GM20431 (cell line): ENCODE results near the gene PLCG1.

Source experiments
- in situ Hi-C: fragments of 300-500 bp; cut with MseI, MboI; formaldehyde crosslinking; loops from one replicate; pipeline ENCODE4 v1.15.0; 2020; ENCODE audit warnings: low sequenced_read_pairs; ENCODE audit not compliant: unreplicated experiment

Gene PLCG1

DNA sequence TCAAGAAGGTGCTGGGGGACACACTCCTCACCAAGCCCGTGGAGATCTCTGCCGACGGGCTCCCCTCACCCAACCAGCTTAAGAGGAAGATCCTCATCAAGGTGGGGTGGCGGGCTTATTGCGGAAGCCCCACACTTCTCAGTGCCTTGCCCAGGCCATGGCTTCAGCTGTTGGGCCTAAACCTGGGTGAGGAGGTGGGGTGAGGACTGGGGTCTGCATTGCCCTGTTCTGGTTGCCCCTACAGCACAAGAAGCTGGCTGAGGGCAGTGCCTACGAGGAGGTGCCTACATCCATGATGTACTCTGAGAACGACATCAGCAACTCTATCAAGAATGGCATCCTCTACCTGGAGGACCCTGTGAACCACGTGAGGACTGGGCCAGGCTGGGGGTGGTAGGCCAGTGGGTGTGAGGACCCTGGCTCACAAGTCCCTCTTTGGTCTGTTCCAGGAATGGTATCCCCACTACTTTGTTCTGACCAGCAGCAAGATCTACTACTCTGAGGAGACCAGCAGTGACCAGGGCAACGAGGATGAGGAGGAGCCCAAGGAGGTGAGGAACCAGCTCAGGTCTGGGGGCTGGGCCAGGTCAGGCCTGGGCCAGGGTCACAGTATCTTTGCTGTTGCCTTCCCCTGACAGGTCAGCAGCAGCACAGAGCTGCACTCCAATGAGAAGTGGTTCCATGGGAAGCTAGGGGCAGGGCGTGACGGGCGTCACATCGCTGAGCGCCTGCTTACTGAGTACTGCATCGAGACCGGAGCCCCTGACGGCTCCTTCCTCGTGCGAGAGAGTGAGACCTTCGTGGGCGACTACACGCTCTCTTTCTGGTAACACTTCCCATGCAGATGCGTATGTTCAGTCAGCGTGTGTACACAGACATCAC lies 27.9 kb downstream of the PLCG1 start:
- in situ Hi-C loops = no loop called here

DNA sequence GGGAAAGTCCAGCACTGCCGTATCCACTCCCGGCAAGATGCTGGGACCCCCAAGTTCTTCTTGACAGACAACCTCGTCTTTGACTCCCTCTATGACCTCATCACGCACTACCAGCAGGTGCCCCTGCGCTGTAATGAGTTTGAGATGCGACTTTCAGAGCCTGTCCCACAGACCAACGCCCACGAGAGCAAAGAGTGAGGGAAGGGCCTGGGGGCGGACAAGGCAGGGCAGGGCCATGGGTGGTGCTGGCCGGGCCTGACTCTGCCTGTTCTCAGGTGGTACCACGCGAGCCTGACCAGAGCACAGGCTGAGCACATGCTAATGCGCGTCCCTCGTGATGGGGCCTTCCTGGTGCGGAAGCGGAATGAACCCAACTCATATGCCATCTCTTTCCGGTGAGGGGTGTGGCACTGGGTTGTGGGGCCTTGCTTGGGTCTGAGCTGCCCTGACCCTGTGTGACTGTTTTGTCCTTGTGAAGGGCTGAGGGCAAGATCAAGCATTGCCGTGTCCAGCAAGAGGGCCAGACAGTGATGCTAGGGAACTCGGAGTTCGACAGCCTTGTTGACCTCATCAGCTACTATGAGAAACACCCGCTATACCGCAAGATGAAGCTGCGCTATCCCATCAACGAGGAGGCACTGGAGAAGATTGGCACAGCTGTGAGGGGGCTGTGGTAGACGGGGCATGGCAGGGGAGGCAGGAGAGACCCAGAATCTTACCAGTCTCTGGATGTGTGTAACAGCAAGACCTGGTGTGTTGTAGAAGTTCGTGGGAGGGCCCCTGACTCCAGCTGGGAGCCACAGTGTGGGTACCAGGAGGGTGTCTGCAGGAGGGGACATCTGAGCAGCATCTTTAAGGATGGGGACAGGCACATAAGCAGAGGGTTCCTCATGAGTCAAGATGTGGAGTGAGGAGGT lies 29.1 kb downstream of the PLCG1 start:
- in situ Hi-C loops = no loop called here

DNA sequence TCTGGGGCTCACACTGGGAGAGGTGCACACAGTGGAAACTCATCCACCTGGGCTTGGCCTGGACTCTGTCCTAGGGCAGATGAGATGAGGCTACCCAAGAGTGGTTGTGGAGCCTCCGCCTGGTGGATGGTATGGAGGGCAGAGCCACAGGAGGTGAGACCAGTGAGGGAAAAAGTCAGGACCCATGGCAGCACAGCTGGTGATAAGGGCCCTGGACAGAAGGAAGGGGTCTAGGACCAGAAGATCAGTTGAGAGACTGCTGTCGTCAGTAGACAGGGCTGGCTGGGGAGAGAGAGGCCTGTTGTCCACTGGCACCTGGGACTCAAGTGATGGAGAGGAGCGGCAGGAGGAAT lies 29.8 kb downstream of the PLCG1 start:
- in situ Hi-C loops = no loop called here

DNA sequence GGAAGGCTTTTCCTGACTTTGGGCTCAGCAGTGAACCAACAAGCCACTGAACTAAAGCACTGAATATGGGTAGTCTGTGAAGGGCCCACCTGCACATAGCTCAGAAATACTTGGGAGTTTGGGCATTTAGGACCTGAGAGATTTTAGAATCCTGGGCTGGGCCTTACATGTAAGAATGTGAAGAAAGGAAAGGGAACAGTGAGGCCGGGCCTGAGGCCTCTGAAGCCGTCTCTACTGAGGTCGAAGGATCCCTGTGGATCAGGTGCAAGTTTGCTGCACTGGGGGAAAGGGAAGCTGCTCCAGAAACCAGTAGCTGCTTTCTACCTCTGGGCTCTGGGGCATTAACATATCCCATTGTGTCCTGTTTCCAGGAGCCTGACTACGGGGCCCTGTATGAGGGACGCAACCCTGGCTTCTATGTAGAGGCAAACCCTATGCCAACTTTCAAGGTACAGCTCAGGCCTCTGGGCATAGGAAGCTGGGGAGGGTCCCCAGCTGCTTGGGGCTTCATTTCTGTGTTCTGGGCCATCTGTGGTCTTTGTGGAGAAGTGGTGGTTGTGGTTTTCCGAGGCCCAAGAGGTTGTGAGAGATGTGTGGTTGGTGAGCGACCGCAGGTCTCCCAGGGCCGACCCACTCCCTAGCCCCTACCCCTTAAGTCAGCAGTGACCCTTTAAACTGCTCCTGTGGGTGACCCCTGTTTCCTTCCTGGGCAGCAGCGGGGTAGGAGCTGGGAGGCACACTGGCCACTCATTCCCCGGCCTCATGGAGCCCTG lies 30.3 kb downstream of the PLCG1 start:
- in situ Hi-C loops = no loop called here

DNA sequence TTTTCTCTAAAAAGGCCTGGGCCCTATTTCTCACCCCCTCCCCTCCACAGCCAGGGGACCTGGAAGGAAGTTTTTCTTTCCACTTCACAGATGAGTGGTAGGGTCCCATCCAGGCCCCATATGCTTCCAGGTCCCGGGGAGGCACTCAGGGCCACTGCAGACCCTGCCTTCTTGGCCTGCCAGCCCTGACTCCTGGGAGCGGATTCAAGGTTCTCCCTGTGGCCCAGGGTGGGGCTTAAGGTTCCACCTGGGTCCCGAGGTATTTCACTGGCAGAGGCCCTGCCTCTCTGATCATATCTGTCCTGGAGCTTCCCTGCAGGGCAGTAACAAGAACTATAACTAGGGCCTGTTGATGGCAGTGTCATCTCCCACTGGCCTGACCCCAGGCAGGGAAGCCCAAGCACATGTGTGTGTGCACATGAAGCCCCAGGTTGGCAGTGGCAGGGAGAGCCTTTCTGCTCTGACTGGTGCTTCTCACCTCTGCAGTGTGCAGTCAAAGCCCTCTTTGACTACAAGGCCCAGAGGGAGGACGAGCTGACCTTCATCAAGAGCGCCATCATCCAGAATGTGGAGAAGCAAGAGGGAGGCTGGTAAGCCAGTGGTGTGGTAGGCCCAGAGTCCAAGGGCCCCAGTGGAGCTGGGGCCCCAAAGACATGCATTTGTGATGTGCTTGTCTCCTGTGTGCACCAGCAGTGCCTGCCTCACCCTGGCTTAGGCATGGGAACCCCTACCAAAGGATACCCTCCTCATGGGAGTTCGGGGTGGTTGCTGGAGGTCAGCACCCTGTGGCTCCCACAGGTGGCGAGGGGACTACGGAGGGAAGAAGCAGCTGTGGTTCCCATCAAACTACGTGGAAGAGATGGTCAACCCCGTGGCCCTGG lies 31.2 kb downstream of the PLCG1 start:
- in situ Hi-C loops = no loop called here

- in situ Hi-C loops = no loop called here
These were observed 31.9 kb downstream of the PLCG1 start for GRCh38 chr20:41169162-41169690.

DNA sequence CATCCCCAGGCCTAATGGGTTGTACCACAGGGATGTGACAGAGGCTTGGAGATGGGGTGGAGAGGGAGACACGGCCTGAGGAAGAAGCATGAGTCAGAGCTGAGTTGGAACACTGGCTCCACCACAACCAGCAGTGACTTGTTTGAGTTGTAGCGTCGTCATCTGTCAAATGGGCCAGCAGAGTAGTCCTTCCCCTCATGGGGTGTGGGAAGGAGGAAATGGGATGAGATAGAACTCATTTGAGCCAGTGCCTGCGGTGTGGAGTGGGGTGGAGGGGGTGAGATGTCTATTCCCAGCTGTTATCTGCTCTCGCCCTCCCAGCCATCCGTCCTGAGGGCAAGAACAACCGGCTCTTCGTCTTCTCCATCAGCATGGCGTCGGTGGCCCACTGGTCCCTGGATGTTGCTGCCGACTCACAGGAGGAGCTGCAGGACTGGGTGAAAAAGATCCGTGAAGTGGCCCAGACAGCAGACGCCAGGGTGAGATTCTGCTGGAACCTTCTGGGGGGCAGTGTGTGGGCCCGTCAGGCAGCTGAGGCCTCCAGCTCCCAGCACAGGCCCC lies 32.5 kb downstream of the PLCG1 start:
- in situ Hi-C loops = no loop called here

GRCh38 chr20:41170386-41171105 lies 33.2 kb downstream of the PLCG1 start:
- in situ Hi-C loops = no loop called here

DNA sequence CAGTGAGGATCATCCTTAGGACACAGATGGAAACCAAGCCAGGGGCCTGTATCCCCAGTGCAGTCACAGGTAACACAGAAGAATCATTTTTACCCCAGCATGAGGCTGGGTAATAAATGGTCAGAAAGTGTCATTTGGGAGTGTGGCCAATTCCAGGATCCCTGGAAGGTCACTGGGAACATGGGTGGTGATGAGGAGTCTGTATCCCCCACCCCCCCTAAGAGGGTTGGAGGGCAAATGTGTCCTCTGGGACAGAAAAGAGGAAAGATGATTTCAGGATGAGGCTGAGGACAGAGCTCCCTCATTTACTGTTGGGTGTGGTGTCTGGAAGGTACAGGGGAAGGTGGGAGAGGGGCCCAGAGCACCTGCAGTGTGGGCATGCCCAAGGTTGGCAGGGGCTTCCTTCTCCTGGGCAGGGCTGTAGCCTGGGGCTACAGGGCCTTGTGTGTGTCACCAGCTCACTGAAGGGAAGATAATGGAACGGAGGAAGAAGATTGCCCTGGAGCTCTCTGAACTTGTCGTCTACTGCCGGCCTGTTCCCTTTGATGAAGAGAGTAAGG lies 34.5 kb downstream of the PLCG1 start:
- in situ Hi-C loops = no loop called here

DNA sequence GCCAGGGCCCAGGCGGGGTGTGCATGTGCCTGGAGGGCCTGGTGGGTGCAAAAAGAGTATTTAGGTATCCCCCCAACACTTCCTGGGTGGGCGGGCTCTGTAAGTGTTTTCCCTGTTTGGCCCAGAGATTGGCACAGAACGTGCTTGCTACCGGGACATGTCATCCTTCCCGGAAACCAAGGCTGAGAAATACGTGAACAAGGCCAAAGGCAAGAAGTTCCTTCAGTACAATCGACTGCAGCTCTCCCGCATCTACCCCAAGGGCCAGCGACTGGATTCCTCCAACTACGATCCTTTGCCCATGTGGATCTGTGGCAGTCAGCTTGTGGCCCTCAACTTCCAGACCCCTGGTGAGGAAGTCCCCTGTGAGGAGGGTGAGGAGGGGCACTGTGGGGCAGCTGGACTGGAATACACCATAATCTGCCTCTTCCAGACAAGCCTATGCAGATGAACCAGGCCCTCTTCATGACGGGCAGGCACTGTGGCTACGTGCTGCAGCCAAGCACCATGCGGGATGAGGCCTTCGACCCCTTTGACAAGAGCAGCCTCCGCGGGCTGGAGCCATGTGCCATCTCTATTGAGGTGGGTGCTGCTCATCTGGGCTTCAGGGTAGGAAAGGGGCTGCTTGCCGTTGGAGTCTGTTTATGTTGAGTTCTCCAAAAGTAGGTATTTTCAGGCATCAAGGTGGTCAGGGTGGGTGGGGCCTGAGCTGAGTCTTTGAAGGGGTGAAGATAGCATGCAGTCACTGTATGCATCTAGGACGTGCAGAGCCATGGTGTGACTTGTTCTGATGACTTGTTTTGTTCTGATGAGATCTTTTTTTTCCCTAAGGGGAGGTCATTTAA lies 35.2 kb downstream of the PLCG1 start:
- in situ Hi-C loops = no loop called here

DNA sequence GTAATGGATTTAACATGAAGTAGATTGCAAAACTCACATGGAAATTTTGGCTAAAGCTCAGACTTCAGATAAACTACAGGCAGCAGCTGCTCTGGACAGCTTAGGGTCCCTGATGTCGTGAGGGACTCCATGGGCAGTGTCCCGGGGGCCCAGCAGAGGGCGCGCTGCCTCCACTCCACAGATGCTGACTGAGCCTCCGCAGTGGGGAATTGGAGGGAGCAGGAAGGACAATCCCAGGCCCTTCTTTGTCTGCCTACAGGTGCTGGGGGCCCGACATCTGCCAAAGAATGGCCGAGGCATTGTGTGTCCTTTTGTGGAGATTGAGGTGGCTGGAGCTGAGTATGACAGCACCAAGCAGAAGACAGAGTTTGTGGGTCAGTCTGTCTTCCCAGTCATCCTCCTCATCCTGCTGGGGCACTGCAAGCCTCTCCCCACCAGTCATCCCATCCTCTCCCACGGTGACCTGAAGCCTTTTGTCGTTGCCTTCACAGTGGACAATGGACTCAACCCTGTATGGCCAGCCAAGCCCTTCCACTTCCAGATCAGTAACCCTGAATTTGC lies 35.9 kb downstream of the PLCG1 start:
- in situ Hi-C loops = no loop called here

- in situ Hi-C loops = no loop called here
These were observed 36.5 kb downstream of the PLCG1 start for GRCh38 chr20:41173791-41174341.

DNA sequence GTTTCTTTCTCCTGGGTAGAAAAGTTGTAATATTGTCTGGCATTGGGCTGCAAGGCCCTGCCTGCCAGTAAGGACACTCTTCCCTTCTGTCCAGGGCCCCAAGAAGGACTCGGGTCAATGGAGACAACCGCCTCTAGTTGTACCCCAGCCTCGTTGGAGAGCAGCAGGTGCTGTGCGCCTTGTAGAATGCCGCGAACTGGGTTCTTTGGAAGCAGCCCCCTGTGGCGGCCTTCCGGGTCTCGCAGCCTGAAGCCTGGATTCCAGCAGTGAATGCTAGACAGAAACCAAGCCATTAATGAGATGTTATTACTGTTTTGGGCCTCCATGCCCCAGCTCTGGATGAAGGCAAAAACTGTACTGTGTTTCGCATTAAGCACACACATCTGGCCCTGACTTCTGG lies 37.0 kb downstream of the PLCG1 start:
- in situ Hi-C loops = no loop called here

DNA sequence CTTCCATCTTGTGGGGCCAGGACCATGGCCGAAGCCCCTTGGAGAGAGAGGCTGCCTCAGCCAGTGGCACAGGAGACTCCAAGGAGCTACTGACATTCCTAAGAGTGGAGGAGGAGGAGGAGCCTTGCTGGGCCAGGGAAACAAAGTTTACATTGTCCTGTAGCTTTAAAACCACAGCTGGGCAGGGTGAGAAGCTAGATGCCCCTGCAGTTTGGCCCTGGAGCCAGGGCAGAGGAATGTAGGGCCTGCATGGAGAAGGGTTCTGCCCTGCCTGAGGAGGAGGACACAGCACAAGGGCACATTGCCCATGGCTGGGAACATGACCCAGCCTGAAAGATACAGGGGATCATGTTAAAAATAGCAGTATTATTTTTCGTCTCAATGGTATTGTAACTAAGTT lies 37.4 kb downstream of the PLCG1 start:
- in situ Hi-C loops = no loop called here

GRCh38 chr20:41175201-41175651 lies 37.9 kb downstream of the PLCG1 start:
- in situ Hi-C loops = no loop called here

GRCh38 chr20:41175727-41176330 lies 38.5 kb downstream of the PLCG1 start:
- in situ Hi-C loops = no loop called here
